ENCODE data around the gene EPB42.

The EPB42 gene

DNA sequence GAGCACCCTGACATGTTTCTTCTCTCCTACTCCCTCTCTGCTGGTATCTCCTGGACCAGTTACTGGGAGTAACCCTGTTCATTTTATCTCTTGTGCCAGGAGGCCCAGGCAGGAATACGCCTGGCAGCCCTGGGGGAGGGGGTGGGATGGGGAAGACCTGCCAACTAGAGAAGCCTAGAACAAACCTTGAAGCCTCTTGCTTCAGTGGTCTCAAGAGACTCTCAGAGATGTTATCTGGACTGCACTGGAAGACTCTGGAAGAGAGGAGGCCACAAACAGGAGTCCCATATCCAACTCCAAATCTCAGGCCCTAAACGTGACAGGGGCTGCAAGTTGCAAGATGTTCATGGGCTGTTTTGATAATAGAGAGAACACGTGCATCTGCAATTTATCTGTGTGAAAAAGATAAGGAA is at the start of gene EPB42:
TSS of gene EPB42 (minus strand) at position 28 of the 413 bp plus-strand sequence. CDS start 193 bp downstream, outside the sequence.
- no peak for DNase-seq (ENCODE audit: extremely low read depth in 1 of 2, low read depth in 1 of 2)

DNA sequence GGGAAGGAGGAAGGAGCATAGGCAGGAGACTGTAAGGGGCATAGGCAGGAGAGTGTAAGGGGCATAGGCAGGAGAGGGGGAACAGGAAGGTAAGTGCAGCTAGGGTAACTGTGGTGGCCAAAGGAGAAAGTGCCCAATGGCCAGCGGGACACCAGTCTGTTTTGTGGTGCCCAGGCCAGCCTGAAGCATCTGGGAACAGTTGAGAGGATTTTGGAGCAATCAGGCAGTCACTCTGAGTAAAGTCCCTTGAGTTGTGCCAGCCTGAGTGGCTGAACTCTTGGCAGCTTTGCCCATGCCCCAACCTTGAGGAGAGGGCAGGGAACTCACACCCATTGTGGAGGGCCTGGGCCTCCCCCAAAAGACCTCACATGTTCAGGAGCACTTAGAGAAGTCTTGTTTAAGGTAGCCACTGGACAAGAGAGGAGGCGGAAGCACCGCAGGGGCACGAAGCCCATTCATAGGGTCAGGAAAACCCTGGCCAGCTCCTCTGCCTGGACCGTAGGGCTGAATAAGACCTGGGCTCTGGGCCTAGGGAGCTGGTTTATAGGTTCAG is 49.4 kb upstream of the EPB42 start:
- no peak for DNase-seq (ENCODE audit: extremely low read depth in 1 of 2, low read depth in 1 of 2)

DNA sequence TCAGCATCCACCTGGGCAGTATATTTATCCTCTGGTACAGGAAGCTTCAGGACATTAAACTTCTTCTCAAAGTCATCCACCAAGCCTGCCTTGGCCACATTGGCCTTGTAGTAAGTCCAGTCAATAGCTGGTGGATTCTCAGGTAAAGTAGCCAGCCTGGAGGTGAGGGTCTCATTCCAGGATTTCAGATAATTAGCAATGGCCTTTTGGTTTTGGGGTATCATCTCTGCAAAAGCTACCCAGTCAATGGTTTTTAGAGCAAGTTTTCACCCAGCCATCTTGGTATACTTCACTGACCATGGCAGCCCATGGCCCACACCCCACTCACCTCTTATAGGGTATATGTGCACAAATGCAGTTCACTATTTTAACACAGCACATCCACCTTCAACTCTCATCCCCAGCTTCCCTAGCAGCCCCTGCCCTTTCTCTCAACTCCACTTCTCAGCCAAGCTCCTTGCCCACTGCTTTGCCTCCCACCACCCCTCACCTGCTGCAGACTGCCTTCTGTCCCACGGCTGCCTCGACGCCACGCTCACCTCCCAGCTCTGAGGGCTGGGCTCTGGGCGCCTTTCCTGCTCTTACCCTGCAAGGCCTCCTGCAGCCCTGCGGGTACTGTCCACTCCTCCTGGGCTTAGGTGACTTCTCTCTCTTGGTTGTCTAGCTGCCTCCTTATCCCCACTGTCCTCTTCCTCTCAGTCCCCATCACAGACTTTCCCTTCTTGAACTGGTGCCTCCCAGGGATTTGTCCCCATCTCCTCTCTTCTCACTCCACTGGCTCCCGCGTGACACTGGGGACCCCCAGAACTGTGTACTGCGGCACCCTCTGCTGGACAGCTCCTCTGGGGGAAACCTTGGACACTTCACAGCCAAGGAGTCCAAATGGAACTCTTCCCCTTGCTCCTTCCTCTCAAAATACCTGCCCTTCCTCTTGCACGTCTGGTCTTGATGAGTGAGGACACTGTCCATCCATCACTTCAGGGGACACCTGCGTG is 47.6 kb upstream of the EPB42 start:
- no peak for DNase-seq (ENCODE audit: extremely low read depth in 1 of 2, low read depth in 1 of 2)

DNA sequence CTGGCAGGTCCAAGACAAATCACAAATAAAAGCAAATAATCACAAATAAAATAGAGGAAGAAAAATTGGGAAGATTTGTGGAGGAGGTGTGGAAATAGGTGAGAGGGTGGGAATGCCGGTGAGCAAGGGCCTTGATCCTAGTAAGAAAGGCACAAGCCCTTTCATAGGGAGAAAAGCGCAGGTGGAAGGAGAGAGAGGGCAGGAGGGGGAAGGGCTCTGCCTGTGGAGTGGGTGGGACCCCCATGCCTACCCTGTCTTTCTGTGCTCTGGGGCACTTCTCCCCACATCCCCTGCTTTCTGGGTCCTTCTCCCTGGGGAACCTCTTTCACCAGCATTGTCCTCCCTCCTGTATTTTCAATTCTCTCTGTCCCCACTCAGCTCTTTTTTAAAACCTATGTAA is 46.6 kb upstream of the EPB42 start:
- no peak for DNase-seq (ENCODE audit: extremely low read depth in 1 of 2, low read depth in 1 of 2)

DNA sequence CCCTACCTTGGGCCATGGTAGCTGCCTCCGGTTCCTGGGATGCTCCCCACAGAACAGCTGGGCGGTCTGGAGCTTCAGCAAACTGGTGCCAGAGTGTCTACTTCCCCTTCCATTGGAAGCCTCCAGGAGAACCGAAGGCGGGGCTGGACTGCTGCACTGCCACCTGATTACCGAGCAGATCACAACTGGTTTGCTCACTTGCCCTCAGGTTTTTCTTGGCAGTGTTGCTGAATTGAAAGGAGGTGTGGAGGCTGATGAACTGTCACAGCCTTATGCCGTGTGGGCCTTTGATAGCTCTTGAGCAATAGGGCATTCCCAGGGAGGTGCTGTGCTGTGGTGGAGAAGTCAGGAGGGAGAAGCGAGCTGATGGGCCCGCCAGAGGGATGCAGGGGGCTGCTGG is 46.0 kb upstream of the EPB42 start, which contains the start of gene TGM5:
TSS of gene TGM5 (minus strand) at position 95 of the 400 bp plus-strand sequence. CDS start at position 16, 79 bp downstream.
- no peak for DNase-seq (ENCODE audit: extremely low read depth in 1 of 2, low read depth in 1 of 2)

DNA sequence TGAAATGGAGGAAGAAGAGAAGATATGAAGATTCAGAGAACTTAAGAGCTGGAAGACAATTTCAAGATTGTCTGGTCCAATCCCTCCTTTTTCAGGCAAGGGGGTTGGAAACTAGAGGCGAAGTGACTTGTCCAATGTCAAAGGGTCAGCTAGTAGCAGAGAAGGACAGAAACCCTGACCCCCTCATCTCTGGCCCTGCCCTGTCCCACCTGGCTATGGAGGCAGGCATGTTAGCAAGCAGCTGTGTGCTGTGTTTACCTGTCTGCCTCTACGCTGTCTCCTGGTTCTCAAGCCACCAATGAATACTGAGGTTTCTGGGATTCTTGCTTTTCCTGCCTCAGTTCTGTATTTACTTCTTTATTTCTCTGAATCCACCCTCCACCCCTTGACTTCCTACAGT is 45.6 kb upstream of the EPB42 start:
- DNase-seq (ENCODE audit: extremely low read depth in 1 of 2, low read depth in 1 of 2): no peak

DNA sequence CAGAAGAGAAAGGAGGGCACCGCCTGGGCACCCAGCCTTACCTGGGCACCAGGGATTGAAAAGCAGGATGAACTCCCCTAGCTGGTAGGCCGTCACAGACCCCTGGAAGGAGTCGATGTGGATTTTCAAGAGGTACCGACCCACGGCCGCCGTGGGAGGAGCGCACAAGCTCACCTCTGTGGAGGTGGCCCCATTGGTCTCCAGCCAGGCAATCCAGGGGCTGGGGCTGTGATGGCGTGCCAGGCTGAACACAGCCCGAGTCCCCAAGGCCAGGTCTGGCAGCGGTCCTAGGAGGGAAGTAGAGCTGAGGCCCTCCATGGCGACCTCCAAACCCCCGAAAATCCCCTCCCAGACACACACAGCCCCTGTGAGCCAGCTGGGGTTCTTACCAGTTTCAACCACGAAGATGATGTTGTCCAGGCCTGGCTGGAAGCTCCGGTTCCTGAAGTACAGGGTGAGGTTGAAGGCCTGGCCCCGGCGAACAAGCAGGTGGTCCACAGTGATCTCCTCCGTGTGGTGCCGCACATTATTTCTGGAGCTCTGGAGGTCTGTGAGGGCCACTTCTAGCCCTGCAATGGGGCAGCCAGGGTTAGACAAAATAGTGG is 39.3 kb upstream of the EPB42 start:
- DNase-seq (ENCODE audit: extremely low read depth in 1 of 2, low read depth in 1 of 2): no peak

DNA sequence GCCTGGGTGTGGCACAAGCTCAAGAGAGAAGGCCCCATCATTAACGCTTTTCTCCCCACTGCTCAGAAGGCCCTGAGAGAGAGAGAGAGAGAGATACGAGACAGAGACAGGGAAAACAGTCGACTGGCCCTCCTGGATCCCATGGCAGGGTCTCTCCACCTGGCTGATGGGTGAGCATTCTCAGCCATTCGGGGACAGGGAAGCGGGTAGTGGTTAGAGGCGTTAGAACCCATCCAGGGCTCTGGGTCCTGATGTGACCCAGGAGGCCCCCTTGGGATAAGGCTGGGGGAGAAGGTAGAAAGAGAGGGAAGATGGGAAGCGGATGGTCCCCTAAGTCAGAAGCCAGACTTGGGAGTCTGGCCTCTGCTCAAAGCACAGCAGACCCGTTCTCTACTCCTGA is 38.0 kb upstream of the EPB42 start:
- DNase-seq (ENCODE audit: extremely low read depth in 1 of 2, low read depth in 1 of 2): no peak

DNA sequence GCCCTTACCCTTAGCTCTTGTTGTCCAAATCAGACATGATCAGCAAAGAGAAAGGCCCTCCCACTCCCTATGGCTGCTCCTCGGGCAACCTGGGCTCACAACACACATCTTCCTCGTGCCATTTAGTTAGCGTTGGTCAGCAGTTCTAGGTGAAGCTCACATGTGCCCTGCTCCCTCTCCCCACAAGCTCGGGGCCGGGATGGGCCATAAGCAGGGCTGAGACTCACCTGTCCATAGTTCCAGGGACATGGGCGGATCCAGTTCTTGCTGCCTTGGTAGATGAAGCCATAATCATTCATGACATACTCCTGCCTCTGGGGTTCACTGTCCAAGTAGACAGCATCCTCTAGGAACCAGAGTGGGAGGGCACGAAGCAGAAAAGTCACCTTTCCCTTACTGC is 35.5 kb upstream of the EPB42 start:
- DNase-seq (ENCODE audit: extremely low read depth in 1 of 2, low read depth in 1 of 2): no peak

DNA sequence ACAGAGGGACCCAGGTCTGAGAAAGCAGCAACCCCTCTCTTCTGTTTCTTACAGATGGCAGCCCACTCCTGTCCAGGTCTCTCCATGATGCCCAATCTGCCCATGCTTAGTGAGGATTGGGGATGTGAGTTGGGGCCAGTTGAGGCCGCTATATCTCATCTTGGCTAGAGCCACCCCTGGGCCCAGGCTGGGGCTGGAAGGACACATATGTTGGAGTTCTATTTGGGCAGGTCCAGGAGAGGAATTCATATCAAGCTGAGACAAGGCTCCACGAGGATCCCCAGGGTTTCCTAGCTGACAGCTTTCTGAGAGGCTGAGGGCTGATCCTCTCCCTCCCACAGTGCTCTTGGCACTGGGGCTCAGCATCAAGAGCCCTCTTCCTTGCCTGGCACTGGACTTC is 34.6 kb upstream of the EPB42 start:
- no peak for DNase-seq (ENCODE audit: extremely low read depth in 1 of 2, low read depth in 1 of 2)

DNA sequence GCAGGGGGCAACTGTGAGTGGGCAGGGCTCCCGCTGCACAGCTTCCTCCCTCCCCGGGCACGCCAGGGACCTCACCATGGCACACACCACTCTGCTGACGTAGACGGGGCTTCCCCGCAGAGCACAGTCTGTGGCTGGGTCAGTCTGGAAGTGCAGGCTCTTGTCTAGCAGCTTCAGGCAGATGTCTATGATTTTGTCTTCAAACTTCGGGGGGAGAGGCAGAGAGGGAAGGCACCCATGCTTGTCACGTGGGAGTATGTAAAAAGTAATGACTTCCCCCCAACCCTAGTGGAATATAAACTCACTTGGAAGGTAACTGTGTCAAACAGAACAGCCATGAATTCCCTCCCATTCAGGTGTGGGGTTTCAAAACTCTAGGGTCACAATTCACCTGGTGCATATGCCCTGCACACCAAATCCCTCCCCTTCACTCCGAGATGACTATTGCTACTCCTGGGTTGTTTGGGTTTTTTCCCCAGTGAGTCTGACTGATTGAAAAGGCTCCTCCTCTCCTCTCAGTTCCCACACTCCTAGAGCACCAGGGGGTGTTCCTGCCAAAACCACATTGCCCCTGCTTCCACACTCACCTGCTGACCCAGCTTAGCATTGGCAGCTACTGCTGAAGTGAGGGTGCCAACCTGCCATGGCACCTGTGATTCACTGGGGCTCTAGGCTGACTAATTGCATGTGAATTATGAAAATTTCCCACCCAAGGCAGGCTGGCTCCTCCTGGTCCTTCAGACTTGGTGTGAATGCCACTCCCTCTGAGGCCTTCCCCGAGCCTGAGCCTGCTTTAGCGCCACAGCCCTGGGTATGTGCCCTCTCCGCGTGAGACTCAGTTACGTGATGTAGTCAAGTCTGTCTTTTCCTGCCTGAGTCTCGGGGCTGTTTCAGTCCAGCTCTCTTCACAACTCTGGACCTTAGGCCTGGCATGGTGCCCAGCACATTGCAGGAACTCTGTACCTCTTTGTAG is 32.9 kb upstream of the EPB42 start:
- DNase-seq (ENCODE audit: extremely low read depth in 1 of 2, low read depth in 1 of 2): no peak

DNA sequence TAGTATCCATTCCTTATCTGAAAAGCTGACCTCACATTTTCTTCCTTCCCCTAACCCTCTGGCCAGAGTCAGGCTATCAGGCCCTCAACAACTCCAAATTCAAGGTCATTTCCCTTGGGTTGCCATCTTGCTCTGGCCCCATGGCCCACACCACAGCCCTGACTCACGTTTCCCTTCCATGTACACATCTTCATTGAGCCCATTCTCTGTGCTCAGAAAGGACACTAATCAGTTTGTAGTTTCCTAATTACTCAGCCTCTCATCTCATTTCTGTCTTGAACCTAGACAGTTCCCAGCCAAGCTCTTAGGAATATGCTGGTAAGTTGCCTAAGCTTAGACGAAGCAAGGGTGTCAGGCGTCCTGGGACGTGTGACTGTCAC is 31.0 kb upstream of the EPB42 start:
- no peak for DNase-seq (ENCODE audit: extremely low read depth in 1 of 2, low read depth in 1 of 2)

DNA sequence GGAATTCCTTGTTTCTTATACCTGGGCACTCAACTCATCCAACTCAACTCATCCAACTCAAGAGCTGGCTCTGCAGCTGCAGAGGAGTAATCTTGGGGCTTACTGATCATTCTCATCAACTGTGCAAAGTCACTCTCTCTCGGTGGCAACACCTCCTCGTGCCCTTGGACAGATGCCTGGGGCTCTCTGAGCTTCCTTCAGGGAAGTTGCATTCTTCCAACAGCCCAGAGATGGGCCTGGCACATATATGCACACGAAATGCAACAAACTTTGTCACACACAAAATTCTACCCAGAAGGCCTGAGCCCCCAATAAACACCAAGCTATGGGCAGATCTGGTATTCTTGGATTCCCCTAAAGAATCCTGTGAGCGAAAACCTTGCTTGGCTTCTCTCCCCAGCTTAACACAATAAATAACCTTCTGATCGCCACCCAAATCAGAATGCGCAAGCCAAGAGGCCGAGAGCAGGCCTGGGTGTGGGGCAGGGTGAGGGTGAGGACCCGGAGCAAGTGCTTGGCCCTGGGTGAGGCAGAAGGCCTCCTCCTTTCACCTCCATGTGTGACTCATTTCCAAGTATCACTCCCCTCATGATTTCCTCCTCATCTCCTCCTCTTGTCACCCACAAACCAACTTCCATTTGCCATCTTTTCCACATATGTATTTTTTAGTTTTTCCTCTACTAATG is 30.5 kb upstream of the EPB42 start:
- DNase-seq (ENCODE audit: extremely low read depth in 1 of 2, low read depth in 1 of 2): no peak

DNA sequence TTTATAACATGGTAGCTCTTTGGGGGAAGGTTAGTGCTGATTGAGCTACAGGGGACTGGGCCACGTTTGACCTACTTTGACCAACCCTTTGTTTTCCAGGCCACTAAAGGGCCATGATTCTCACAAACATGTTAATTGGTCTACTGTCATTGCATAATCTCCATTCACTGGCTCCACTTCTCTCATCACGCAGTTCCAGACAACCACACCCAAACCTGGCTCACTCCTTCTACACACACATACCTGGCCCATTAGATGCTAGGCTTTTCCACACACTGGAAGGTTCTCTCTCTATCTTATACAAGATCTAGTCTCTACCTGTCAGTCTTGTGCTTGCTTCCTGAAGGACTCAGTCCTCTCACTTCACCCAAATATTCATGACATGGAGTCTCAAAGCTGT is 30.0 kb upstream of the EPB42 start:
- DNase-seq (ENCODE audit: extremely low read depth in 1 of 2, low read depth in 1 of 2): no peak

DNA sequence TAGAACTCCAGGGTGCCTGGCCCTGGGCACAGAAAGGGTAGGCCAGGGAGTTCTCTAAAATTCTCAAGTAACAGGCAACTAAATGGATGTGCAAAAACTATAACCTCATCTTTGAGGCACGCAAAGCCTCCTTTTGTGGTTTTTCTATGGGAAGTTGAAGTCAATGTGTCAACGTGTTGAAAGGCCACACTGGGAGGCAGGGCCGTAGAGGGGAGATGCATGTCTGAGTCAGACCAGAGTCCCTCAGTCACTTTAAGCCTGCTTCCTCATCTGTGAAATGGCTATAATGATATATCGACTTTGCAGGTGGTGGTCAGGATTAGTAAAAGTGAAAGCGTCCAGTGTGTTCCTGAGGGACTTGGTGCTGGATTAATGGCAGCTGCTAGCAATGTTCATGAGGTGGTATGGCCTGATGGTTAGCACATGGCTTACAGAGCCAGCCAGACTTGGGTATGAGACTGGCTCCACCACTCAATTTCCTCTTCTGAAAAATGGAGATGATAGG is 28.9 kb upstream of the EPB42 start:
- DNase-seq (ENCODE audit: extremely low read depth in 1 of 2, low read depth in 1 of 2): no peak

DNA sequence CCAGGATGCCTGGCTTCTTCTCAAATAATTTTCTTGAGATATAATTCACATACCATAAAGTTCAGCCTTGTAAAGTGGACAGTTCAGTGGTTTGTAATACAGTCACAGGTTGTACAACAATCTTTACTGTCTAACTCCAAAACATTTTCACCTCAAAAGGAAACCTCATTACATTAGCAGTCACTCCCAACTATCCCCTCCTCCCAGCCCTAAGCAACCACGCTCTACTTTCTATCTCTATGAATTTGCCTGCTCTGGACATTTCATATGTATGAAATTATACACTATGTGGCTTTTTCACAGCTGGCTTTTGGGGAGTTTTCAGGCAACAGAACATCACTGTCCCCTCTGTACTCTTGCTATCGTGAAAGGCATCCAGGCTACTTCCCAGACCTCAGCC is 28.4 kb upstream of the EPB42 start:
- no peak for DNase-seq (ENCODE audit: extremely low read depth in 1 of 2, low read depth in 1 of 2)

DNA sequence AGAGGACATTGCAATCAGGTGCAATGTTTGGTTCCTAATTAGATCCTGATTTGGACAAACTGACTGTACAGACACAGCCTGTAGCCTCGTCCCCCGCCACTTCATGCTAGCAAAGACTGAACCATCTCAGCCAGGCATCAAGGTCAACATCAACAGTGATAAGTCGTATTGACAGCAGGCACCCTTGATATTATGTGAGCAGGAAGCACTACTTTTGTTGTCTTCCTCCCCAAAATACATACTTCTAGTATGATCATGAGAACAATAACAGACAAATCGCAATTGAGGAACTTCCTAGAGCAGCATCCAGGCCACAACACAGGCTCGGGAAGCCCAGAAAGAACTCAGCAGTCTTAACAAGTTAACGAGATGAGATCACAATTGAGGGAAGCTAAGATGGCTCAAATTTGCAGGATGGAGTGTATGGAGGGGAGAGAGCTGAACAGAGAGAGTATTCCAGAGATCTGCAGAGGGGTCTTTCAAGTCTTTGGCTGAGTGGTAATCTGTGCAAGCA is 25.5 kb upstream of the EPB42 start:
- no peak for DNase-seq (ENCODE audit: extremely low read depth in 1 of 2, low read depth in 1 of 2)

DNA sequence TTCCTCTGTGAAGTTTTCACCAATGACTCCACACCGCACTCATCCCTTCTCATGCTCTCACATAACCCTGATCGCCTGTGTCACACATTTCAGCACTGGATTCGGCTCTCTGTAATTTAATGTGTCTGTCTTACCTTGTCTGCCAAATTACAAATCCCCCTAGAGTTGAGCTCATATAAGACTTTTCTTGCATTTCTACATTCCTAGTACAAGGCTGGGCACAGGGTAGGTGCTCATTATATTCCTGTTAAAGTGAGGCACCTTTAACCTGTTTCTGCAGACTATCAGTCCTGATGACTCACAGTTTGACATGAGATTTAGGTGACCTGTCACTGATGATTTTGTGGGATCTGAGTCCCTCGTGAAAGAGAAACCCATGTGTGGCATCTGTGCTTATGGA is 23.3 kb upstream of the EPB42 start:
- DNase-seq (ENCODE audit: extremely low read depth in 1 of 2, low read depth in 1 of 2): no peak

DNA sequence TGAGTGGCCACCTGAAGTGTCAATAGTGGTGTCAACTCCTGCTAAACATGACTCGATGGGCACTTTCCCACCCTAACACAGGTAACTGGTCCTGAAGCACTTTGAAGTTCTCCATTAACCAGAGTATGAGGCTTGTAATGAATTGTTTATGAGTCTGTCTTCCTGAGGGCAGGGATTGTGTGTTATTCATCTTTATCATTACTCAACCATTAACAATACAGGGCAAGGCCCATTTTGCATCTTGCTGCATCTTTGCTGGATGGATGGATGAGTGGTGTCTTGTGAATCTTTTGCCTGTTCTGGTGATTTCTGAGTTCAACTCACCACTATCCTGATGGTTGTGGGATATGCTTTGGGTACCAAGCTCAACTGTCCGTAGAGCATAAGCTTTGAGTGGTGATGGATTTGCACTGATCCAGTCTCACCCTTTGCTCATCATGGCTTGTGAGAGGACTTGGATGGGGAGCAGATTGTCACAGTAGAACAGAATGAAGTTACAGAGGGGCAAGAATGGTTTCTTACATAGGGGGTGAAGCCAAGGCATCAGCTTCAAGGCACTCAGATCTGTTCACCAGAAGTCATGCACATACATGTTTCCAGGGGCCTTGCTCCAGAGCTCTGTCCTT is 22.3 kb upstream of the EPB42 start:
- DNase-seq (ENCODE audit: extremely low read depth in 1 of 2, low read depth in 1 of 2): no peak

Measured in activated CD8-positive, alpha-beta memory T cell treated with anti-CD3 and anti-CD28 coated beads for 1 hour (primary cell).